Kidney epithelial cell (primary cell): ENCODE data around the gene CFAP299. TPM values are rescaled to one million over a fixed set of nuclear protein-coding genes. Genes with fewer than 3 reads are reported as not detected.
"Not testable (repeated sequence)": the region's sequence is repeated elsewhere in the genome, so short reads cannot be mapped to it uniquely, and the experiment has no call there.

Experiments
- DNase-seq: peaks from one replicate; pipeline ENCODE4 v3.0.0-alpha.2; 2010; ENCODE audit warnings: low read depth
- H3K27me3 ChIP-seq: 2 replicates; pipeline ENCODE4 v1.6.0; 2011; ENCODE audit warnings: low read length; ENCODE audit not compliant: control insufficient read depth, insufficient read depth
- H3K36me3 ChIP-seq: 2 replicates; pipeline ENCODE4 v1.5.1; 2011; ENCODE audit warnings: low read length; ENCODE audit not compliant: control insufficient read depth, insufficient read depth
- H3K4me3 ChIP-seq: 2 replicates; pipeline ENCODE4 v1.5.1; 2011; ENCODE audit warnings: low read depth, mild to moderate bottlenecking, control low read depth, low read length
- CTCF ChIP-seq: IDR thresholded peaks from 2 replicates; pipeline ENCODE4 v1.5.1; 2011; ENCODE audit warnings: mild to moderate bottlenecking, moderate library complexity, low read length, control low read depth, inconsistent platforms; ENCODE audit not compliant: insufficient read depth, poor library complexity, severe bottlenecking
- total RNA-seq: library from RNA; depleted of rRNA; stranded (reverse); fragments of >200 nt; gene quantifications from 2 replicates; pipeline ENCODE4 v1.2.3, GENCODE V29; 2015

The CFAP299 gene
- total RNA-seq, 1 donor from 2014 or later = not detected

- no peak for TF ChIP-seq CTCF
These were observed 462.6 kb downstream of the CFAP299 start for GRCh38 chr4:80798082-80798481.

GRCh38 chr4:80800719-80801118 is 465.2 kb downstream of the CFAP299 start:
- DNase-seq, H3K36me3 ChIP-seq, H3K4me3 ChIP-seq, H3K27me3 ChIP-seq: not testable (repeated sequence)

More at GRCh38 chr4:80798082-80798481, 462.6 kb downstream of the CFAP299 start:
- H3K36me3 ChIP-seq = no peaks in the 10 kb centered on the region
- H3K27me3 ChIP-seq = no peaks in the 10 kb centered on the region
- H3K4me3 ChIP-seq = no peak overlapping the region
- no peak for DNase-seq

GRCh38 chr4:80803337-80803736 is 467.8 kb downstream of the CFAP299 start:
- Histone ChIP-seq H3K36me3 (no peaks in the 10 kb centered on the region), H3K27me3 (no peaks in the 10 kb centered on the region), H3K4me3 (no peak overlapping the region)
- no peak for TF ChIP-seq CTCF
- no peak for DNase-seq

GRCh38 chr4:80806472-80806871 is 470.9 kb downstream of the CFAP299 start:
- TF ChIP-seq CTCF = no peak
- Histone ChIP-seq H3K27me3 (no peaks in the 10 kb centered on the region), H3K4me3 (no peak overlapping the region), H3K36me3 (no peaks in the 10 kb centered on the region)
- DNase-seq = no peak

GRCh38 chr4:80809039-80809729 is 473.7 kb downstream of the CFAP299 start:
- H3K36me3 ChIP-seq = no peaks in the 10 kb centered on the region
- H3K27me3 ChIP-seq = no peaks in the 10 kb centered on the region
- no peak overlapping the region for H3K4me3 ChIP-seq
- DNase-seq = no peak
- no peak for TF ChIP-seq CTCF

- no peaks in the 10 kb centered on the region for H3K36me3 ChIP-seq
- no peak for DNase-seq
- H3K27me3 ChIP-seq = no peaks in the 10 kb centered on the region
- no peak for TF ChIP-seq CTCF
- H3K4me3 ChIP-seq = no peak overlapping the region
These were observed 475.9 kb downstream of the CFAP299 start for GRCh38 chr4:80811406-80811805.
